NCI-H460 (cell line): Measurements from ENCODE around the gene CEP104. TPM values are rescaled to one million over a fixed set of nuclear protein-coding genes. Genes with fewer than 3 reads are reported as not detected.

ENCODE experiments used
- DNase-seq: peaks from one replicate; pipeline ENCODE4 v3.0.0-alpha.2; 2016; ENCODE audit warnings: low read depth; ENCODE audit errors: extremely low read depth
- total RNA-seq: library from RNA; depleted of rRNA; stranded (reverse); fragments of >200 nt; shearing (Covaris generic); gene quantifications from 2 replicates; pipeline ENCODE4 v1.2.3, GENCODE V29; 2014

Gene CEP104
- total RNA-seq, 1 experiment from 2014 or later = 18.5 TPM

DNA sequence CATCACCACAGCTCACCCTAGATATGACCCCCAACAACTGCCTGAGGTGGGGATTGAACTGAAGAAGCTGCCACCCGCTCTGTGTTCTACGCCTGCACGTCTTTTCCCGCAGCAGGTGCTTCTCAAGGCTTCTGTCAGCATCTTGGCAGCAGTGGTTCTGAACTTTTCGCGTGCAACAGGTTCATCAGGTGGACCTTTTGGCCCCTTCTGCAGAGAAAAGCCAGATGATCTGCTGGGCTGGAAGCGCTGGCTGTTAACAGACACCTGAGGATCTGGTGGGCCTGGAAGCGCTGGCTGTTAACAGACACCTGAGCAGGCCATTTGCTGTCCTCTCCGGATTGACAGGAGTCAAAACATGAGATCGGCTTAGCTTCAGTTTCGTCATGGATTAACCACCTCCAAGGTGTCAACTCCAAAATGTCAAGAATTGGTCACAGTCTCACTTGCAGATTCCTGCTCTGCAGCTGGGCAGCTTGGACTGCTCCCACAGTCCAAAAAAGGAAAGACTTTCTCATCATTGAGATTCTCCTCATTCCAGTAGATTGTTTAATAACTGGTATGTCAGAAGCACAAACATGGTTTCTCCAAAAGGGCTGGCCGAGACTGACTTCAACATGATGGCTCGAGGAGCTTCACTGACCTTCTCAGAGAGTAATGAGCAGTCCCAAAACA is 38.4 kb upstream of the CEP104 start:
- no peak for DNase-seq

DNA sequence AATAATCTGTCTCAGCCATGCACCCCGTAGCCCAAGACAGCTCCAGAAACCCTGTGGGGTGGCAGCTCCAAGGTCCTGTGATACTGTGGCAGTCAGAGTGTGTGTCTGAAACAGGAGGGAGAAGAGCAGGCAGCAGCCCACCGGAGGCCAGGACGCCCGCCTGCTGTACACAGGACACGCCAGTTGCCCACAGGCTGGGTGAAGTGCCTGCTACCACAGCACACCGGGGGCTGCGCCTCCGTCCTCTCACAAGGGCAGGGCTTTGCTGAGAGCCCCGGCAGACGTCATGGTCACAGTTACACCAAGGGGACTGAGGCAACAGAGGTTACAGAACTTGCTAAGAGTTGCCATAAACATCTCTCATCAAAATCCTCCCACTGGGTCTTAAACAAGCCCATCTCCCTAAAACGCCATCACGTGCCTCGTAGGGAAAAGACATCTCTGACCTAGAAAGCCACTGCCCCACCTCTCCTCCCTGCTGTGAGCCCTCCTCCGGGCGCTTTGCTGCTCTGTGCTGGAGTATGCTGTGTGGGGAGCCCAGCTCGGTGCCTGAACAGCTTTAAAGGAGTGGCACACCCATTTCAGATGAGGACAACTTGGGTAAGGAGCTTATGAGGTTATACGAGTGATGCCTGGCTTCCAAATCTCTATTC is 37.7 kb upstream of the CEP104 start:
- no peak for DNase-seq

GRCh38 chr1:3893190-3893589 is 36.2 kb upstream of the CEP104 start:
- no peak for DNase-seq

- DNase-seq = no peak
Measured at GRCh38 chr1:3892748-3893147, 35.7 kb upstream of the CEP104 start.

DNA sequence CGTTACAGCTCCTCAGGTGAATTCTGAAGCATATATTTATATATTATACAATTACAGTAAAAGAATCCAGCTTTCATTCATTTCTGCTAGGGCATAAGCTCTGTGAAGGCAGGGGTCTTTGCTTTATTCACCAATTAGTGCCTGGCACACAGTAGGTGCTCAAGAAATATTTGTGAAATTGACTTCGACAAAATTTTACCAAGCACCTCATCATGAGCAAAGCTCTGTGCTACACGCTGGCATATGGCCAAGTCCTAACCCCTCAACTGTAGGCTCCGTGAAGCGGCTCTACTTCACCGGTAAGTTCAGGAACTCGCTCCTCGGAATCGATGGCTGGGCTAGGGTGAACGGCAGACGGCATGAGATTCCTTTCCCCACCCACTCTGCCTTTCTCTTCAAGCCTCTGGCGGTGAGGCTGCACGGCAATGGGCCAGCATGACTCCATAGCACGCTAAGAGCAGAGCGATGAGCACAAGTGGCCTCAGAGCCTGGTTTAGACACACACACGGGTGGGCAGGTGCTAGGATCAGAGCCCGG is 34.4 kb upstream of the CEP104 start:
- DNase-seq = no peak

DNA sequence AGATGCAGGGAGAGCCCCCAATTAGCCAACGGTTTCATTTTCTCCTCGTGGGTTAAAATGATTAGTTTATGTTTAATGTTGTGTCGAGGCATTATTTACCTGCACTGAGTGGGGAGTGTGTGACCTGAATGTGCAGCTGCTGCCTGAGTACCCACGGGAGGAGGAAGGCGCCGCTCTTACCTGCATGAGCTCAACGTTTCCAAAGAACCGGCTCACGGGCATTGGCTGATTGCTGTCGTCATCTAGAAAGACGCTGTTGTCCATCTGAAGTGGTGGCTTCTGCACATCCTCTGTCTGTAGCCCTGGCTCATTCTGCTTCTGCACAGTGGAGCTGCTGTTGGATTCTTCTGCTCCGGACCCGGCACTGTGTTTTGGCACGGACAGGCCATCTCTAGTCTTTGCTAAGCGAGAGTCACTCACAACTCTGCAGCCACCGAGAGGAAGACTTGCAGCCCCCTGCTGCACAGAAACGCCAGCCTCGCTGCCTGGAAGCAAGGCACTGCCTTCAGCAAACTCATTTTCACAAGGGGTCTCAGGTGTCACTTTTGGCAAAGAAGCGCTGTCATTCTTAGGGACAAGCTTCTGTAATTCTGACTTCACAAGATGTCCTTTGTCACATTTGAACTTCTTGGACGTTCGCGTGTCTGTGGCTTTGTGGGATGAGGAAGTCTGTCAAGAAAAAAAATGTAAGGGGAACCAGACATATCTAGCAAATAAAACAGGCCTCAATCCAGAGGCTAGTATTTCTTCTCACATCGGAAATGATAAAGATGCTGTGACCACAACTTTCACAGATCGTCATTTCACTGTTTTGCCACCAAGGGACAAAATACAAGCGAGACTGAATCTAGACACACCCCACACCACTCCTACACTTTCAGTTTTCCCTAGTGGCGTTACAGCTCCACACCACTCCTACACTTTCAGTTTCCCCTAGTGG is 33.6 kb upstream of the CEP104 start:
- DNase-seq = no peak

DNA sequence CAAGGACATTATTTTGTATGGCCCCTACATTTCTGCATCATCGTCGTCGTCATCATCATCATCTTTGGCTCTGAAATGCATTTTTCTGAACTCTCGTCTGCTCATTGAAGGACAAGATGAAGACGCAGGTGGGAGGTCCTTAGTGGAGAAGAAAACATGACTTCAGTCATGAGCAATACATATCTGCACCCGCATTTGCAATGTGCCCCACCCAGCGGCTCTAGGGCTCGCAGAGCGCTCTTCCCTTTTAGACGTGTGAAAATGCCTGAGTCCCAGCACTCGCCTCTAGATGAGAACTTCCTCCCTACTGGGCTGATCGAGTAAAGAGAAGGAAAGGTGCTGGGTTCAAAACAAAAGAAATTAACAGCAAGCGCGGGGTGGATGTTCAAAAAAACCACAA is 32.9 kb upstream of the CEP104 start:
- no peak for DNase-seq

DNA sequence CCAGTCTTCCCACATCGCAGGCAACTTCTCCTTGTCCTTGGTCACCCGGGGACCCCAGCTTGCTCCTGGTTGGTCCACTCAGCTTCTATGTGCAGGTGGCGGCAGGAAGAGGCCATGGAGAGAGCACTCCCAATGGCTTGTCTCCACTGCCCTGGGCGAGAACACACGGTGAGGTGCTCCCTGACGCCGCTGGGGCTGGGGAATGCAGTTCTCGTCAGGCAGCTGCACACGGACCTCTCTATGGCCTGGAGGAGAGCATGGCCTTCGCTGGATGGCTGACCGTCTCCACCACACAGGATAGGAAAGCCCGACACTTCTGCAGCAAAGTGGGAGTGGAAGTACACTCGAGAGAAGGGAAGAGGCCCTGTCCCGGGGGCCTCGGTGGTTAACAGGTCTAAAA is 31.3 kb upstream of the CEP104 start:
- DNase-seq = no peak

- no peak for DNase-seq
Measured at GRCh38 chr1:3886691-3887090, 29.7 kb upstream of the CEP104 start.

GRCh38 chr1:3886106-3886670 is 29.2 kb upstream of the CEP104 start:
- DNase-seq = no peak

GRCh38 chr1:3885611-3886010 is 28.6 kb upstream of the CEP104 start:
- no peak for DNase-seq

- DNase-seq = no peak
Measured at GRCh38 chr1:3884966-3885365, 28.0 kb upstream of the CEP104 start.

DNA sequence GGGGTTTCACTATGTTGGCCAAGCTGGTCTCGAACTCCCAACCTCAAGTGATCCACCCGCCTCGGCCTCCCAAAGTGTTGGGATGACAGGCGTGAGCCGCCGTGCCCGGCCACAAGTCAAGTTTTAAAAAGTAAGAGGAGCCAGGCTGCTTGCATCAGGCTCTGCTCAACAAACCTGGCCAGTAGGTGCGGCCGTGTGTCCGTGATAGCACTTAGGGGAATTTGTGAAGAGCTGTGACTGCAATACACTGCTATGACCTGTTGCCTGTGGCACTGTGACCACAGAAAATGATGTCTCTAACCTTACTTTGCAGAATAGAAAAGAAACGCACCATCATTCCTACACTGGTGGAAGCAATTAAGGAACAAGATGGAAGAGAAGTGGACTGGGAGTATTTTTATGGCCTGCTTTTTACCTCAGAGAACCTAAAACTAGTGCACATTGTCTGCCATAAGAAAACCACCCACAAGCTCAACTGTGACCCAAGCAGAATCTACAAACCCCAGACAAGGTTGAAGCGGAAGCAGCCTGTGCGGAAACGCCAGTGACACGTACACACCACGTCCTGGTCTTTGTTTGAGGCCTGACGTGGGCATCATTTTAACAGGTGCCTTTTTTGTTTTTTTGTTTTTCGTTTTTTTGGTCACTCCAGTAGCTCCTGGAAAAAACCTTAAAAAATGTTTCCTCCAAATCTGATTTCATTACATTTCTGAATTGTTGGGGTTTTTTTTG is 26.3 kb upstream of the CEP104 start:
- DNase-seq = no peak

DNA sequence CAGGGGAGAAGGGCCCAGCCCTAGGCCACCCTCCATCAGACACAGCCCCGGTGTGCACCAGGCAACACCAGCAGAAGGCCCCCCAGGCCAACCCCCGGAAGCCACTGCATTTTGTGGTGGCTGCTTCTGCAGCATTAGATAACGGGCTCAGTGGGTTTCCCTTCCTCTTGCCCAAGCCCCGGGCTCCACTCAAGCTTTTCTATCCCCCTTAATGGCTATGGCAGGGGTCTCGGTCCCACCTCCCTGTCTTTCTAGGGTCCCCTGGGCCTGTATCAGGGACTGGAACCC is 24.1 kb upstream of the CEP104 start:
- DNase-seq = no peak

DNA sequence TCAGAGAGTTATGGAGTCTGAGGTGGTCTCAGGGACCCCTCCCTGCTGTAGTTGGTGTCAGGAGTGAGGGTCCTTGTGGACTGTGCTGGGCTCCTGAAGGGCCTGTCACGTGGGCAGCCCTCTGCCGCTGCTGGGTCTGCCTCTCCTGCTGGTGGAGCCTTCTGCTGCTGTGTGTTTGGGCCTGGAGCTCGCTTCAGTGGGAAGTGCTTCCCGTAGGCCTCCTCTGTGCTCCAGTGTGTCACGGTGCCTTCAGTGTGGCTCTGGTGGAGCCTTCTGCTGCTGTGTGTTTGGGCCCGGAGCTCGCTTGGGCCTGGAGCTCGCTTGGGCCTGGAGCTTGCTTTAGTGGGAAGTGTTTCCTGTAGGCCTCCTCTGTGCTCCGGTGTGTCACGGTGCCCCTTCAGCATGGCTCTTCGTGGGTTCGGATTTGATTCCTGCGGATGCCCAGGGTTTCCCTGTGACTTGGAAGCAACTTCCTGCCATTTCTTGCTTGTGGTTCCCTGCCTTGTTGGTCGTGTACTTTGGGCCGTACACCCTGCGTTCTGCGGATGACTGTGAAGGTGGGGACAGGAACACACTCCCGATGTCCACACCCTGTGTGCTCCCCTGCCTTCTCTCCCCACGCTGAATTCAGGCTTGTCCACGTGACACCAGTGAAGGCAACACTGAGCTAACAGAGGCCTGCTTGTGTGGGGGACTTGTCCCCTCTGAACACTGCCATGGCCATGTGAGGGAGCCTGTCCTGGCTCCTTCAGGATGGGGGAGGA is 23.6 kb upstream of the CEP104 start:
- no peak for DNase-seq

GRCh38 chr1:3879787-3880428 is 22.9 kb upstream of the CEP104 start:
- no peak for DNase-seq

DNA sequence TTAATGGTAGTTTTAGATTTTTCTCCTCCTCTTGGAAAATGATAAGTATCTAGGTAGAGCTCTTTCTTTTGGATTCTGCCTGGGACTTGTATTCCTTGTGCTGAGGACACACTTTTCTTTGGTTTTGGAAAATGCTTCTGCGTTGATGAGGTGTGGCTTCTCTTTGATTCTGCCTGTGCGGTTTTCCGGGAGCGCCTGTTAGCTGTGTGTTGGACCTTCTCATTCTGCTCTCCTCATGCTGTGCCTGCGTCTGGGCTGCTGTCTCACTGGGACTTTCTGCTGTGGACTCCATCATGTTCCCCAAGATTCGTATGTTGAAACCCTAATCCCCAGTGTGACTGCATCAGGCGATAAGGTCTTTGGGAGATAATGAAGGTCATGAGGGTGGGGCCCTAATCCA is 22.1 kb upstream of the CEP104 start:
- DNase-seq = no peak

DNA sequence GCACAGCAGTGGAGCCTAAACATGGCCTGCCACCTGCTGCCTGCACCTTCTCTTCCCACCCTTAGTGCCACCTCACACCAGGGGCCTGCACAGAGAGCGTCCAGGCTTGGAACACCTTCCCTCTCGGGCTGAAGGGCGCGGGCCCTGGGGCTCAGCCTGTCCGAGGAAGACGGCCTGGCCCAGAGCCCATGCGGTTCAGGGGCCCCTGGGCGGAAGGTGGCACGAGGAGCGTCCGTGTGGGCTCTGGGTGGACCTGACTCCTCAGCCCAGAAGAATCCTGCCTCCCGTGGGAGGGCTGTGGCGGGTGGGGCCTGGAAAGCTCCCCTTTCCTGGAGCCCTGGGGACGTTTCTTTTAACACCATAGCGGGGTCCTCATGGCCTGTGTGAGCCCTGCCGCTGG is 19.7 kb upstream of the CEP104 start:
- DNase-seq = no peak

DNA sequence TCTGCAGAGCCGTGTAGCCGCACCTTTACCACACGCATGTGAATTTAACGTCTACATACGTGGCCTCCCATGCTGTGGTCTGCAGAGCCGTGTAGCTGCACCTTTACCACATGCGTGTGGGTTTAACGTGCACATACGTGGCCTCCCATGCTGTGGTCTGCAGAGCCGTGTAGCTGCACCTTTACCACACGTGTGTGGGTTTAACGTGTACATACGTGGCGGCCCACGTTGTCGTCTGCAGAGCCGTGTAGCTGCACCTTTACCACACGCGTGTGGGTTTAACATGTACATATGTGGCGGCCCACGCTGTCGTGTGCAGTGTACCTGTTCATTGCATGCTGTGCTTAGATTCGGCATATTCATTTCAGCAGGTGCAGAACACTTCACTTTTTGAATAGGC is 17.7 kb upstream of the CEP104 start:
- no peak for DNase-seq
